DLD1 (cell line): ENCODE data around the gene KRTAP1-3.
"Not testable (repeated sequence)": the region's sequence is repeated elsewhere in the genome, so short reads cannot be mapped to it uniquely, and the experiment has no call there.

ENCODE experiments used
- in situ Hi-C: cut with HindIII; loops from 2 replicates; pipeline ENCODE4 v1.10.0; 2017; ENCODE audit warnings: low sequenced_read_pairs

The KRTAP1-3 gene

GRCh38 chr17:41013181-41013580 is 21.5 kb downstream of the KRTAP1-3 start:
- in situ Hi-C loops = no loop called here

DNA sequence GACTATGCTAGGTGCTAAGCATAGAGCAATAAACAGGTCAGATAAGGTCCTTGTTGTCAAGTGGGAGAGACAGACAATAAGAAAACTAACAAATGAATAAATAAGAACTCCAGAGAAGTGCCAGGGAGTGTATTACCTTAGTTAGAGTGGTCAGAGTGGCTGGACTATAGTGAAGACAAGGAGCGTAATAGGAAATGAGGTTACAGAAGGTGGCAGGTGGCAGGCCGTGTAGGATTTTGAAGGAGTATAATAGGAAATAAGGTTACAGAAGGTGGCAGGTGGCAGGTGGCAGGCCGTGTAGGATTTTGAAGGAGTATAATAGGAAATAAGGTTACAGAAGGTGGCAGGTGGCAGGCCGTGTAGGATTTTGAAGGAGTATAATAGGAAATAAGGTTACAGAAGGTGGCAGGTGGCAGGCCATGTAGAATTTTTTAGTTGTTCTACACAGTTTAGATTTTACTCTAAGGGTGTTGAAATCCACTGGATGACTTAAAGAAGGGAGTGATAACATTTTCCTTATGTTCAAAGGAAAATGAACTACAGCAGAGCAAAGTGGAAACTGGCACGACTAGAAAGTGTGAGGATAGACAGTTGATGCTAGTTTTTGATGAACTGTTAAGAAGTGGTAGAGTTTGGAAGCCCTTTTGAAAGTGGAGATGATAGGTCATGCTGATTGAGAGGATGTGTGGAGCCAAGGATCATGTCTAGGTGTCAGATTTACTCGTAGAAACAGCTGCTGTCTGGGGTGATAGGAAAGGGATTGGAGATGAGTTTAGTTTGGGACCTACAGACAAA is 22.2 kb downstream of the KRTAP1-3 start:
- in situ Hi-C loops = no loop called here

DNA sequence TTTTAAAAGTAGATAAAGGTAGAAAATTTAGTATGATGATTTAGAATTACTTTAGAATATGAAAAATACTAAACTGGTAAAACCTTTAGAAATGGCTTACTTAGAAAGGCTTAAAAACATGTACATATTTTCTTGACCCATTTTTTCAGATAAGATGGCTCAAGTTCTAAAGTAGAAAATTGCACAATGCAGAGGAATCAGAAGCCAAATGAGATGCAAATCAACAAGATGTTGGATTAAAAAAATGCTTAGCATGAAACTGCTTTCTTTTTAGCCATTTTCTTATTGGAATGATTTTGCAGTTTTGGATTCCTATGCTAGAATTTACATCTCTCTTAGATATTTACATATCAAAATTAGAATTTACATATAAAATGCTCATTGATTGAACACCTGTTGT is 24.2 kb downstream of the KRTAP1-3 start:
- in situ Hi-C loops = no loop called here

- in situ Hi-C loops = no loop called here
Measured at GRCh38 chr17:41009936-41010335, 24.7 kb downstream of the KRTAP1-3 start.

GRCh38 chr17:41009301-41009760 is 25.3 kb downstream of the KRTAP1-3 start:
- in situ Hi-C loops = no loop called here

- in situ Hi-C loops = no loop called here
Measured at GRCh38 chr17:41008811-41009210, 25.9 kb downstream of the KRTAP1-3 start, which contains the start of gene KRTAP3-1. Gene KRTAP3-1 (minus strand): TSS chr17:41009128. CDS start chr17:41009074, 54 bp downstream.

DNA sequence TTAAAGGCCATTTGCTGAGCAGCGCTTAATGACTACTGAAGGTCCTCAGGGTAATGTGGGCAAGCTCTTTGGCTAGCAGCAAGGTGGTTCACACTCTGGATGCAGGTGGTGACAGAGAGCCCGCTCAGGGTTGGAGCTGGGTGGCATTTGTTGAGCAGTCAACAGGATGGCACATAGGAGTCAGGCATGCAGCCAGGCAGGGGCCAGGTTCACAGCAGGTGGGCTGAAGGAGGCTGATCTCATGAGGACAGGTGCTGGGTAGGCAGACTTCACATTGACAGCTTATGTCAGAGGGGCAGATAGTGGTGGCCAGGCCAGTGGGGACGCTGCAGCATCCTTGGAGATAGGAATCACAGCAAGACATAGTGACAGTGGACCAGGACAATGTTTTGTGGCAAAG is 30.3 kb downstream of the KRTAP1-3 start:
- in situ Hi-C loops = no loop called here

- in situ Hi-C loops = no loop called here
Measured at GRCh38 chr17:41003926-41004325, 30.7 kb downstream of the KRTAP1-3 start.

DNA sequence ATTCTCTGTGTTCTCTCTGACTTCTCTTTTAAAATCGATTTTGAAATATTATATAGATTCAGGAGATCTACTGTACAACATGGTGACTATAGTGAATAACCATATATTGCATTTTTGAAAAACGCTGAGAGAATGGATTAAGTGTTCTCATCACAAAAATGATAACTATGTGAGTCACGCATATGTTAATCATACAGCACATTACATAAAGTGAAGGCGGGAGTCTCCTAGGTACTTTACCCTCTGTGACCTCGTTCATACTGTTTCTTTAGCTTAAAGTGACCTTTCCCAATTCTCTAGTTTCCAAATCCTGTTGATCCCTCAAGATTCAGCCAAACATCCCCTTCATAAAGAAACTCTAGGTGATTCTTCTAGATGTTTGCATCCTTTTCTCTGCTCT is 31.9 kb downstream of the KRTAP1-3 start:
- in situ Hi-C loops = no loop called here

DNA sequence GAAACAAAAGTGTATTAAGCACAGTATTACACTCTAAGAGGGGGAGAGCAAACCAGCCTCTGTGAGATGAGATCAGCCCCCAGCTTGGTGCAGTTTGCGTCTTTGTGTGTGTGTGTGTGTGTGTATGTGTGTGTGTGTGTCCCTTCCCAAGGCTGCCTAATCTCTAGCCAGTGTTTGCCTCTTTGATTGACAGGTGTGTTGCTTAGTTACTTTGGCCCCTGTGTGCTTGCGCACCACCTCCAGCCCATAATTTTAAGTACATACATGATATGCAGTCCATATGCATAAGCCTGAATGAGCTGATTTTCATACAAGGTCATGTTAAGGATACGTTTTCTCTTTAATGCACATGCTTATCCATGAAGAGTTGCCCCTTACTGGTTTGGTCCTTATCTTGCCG is 32.9 kb downstream of the KRTAP1-3 start:
- in situ Hi-C loops = no loop called here

DNA sequence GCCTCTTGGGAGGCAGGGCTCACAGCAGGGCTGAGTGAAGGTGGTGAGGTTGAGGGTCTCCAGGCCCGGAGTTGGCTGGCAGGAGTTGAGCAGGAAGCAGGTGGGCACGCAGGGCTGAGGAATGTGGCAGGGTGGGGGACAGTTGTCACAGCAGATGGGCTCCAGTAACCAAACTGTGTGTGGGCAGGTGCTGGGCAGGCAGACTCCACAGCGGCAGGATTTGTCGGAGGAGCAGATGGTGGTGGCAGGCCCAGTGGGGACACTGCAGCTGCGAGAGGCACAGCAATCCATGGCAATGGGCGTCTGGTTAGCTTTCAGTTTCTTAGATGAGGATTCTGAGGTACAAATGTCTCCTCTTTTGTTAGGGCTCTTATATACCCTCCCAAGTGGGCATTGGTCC is 35.1 kb downstream of the KRTAP1-3 start, which contains the start of gene KRTAP3-2:
KRTAP3-2 (minus strand) TSS at position 344 of the 400 bp plus-strand sequence; CDS start at position 291, 53 bp downstream.
- in situ Hi-C loops = not testable (repeated sequence)

GRCh38 chr17:40997361-40997760 is 37.3 kb downstream of the KRTAP1-3 start:
- in situ Hi-C loops = no loop called here

DNA sequence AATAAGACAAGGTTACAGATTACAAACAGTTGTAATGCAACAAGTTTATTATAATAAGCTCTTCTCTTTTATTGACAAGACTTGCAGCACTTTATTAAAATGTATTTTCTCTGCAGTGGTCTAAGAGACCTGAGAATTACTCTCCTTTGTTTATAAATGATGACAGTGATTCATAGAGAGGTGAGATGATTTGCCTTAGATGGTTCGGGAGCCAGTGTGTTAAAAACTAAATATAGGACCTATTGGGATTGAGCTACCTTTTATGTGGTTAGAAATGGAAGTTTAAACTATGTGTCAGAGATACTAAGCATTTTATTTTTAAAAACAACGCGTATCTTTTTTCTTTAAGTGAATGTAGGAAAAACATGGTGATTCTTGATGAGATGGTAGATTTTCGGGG is 37.8 kb downstream of the KRTAP1-3 start:
- in situ Hi-C loops = no loop called here

DNA sequence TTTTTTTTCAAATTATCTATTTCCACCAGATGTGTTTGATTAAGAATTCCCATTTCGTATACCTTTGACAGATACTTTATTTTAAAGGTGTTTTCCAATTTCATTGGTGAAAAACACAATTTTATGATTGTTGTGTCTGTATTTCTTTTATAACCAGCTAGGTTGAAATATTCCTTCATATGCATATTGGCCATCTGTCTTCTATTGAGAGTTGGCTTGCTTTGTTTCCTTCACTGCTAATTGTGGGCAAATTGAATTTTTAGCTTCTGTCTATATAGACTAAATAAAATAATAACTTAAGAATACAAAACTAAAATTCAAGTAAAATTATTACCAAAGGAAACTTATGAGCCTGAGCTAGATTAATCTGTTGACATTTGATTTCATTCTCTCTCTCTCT is 39.6 kb downstream of the KRTAP1-3 start:
- in situ Hi-C loops = no loop called here

DNA sequence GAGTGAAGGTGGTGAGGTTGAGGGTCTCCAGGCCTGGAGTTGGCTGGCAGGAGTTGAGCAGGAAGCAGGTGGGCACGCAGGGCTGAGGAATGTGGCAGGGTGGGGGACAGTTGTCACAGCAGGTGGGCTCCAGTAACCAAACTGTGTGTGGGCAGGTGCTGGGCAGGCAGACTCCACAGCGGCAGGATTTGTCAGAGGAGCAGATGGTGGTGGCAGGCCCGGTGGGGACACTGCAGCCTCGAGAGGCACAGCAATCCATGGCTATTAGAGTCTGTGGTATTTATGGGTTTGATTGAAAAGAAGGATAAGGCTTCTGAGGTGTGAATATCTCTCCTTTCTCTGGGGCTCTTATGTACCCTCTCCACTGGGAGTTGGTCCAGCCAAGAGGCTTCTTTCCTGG is 40.8 kb downstream of the KRTAP1-3 start, which contains the start of gene KRTAP3-3:
KRTAP3-3 (minus strand) TSS at position 326 of the 400 bp plus-strand sequence; CDS start at position 259, 67 bp downstream.
- in situ Hi-C loops = no loop called here

DNA sequence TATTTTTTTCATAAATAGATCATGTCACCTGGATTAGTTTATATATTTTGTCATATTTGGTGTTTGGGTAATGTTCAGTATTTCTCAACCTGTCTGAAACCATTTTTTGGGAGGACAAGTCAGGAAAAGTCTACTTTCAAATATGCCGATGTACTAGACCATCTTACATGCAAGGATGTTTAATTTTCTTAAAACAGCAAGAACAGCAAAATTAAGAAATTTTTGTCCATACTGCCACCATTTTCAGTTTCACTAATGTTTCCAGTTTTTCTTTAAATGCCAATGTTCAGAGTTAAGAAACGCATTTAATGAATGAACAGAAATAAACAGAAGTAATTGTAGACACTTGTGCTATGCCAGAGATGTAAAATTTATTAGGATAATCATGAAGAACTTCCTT is 41.6 kb downstream of the KRTAP1-3 start:
- in situ Hi-C loops = no loop called here

- in situ Hi-C loops = no loop called here
Measured at GRCh38 chr17:40992666-40993065, 42.0 kb downstream of the KRTAP1-3 start.

- in situ Hi-C loops = no loop called here
Measured at GRCh38 chr17:40986920-40987319, 47.8 kb downstream of the KRTAP1-3 start.

- in situ Hi-C loops = no loop called here
Measured at GRCh38 chr17:40984226-40984625, 50.4 kb downstream of the KRTAP1-3 start, which contains the start of gene KRT40. Gene KRT40 (minus strand): TSS chr17:40984326. CDS start chr17:40984273, 53 bp downstream.
